RWPE2 (cell line): ENCODE measurements around the gene RIMS4.

Experiments used
- ATAC-seq: fragments of 200-7000 bp; cut with Tn5 transposase; 3 replicates; pipeline ENCODE4 v1.9.1; 2021; ENCODE audit warnings: low read depth
- DNase-seq: peaks from one replicate; pipeline ENCODE4 v3.0.0-alpha.2; 2020; ENCODE audit warnings: low spot score
- H3K27ac ChIP-seq: fragments of 450-650 bp; 2 replicates; pipeline ENCODE4 v1.5.1; 2017; ENCODE audit warnings: mild to moderate bottlenecking; ENCODE audit not compliant: poor library complexity, severe bottlenecking
- H3K27me3 ChIP-seq: fragments of 250-450 bp; sonication (Bioruptor Pico); 2 replicates; pipeline ENCODE4 v1.5.1; 2021; ENCODE audit warnings: mild to moderate bottlenecking, moderate library complexity; ENCODE audit not compliant: insufficient read depth, poor library complexity, severe bottlenecking
- H3K36me3 ChIP-seq: fragments of 250-450 bp; sonication (Bioruptor Pico); 2 replicates; pipeline ENCODE4 v1.5.1; 2020; ENCODE audit warnings: low read depth, mild to moderate bottlenecking, moderate library complexity
- H3K4me1 ChIP-seq: fragments of 250-450 bp; sonication (Bioruptor Pico); 2 replicates; pipeline ENCODE4 v1.5.1; 2021; ENCODE audit warnings: mild to moderate bottlenecking, moderate library complexity; ENCODE audit not compliant: insufficient read depth, poor library complexity, severe bottlenecking
- H3K4me3 ChIP-seq: fragments of 250-450 bp; sonication (Bioruptor Pico); 2 replicates; pipeline ENCODE4 v1.5.1; 2021; ENCODE audit warnings: mild to moderate bottlenecking, moderate library complexity; ENCODE audit not compliant: severe bottlenecking
- H3K9me3 ChIP-seq: fragments of 250-450 bp; sonication (Bioruptor Pico); 2 replicates; pipeline ENCODE4 v1.5.1; 2021; ENCODE audit warnings: mild to moderate bottlenecking, moderate library complexity; ENCODE audit not compliant: severe bottlenecking
- CTCF ChIP-seq: fragments of 450-650 bp; IDR thresholded peaks from one replicate; pipeline ENCODE4 v1.5.1; 2017; ENCODE audit warnings: mild to moderate bottlenecking, moderate library complexity; ENCODE audit not compliant: poor library complexity, severe bottlenecking

Gene RIMS4

DNA sequence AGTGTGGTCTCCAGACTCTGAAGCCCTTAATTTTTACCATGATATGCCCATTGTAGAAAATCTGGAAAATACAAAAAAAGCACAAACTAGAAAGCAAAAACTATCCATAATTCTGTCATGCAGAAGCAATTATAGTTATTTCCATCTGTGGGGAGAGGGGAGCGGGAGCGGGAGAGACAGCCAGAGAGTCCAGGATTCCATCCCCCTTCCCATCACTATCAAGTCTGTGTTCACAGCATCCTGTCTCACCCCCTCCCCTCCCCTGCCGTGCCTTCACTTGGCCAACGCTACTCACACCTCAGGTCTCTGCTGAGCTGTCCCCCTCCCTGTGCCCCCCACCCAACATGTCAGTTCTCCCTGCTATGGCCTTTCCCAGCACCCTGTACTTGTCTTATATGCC lies 14.5 kb downstream of the RIMS4 start:
- no peak overlapping the region for H3K4me3 ChIP-seq
- no peak for TF ChIP-seq CTCF
- no peak overlapping the region for H3K27ac ChIP-seq
- no peaks in the 10 kb centered on the region for H3K36me3 ChIP-seq
- DNase-seq = no peak
- no peak for ATAC-seq
- no peaks in the 10 kb centered on the region for H3K4me1 ChIP-seq
- H3K9me3 ChIP-seq = no peaks in the 10 kb centered on the region
- H3K27me3 ChIP-seq = no peaks in the 10 kb centered on the region

DNA sequence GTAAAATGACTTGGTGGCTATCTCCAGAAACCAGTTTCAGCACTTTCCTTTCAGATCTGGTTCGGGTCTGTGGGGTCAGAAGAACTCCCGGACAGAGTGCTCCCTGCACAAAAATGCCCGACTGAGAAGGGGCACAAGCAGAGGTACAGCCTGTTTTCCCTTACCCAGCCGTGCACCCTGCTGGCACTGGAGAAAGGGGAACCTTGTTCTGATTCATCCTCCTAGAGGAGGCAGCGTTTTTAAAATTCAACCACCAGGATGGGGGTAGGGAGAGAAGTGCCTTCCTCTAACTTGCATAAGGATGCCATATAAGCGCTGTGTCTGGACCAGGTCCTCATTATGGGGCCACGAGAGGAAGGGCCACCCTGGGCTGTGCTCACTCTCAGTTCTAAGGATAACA lies 17.6 kb downstream of the RIMS4 start:
- DNase-seq = no peak
- Histone ChIP-seq H3K9me3 (no peaks in the 10 kb centered on the region), H3K36me3 (no peaks in the 10 kb centered on the region), H3K4me3 (no peak overlapping the region), H3K27ac (no peak overlapping the region), H3K27me3 (no peaks in the 10 kb centered on the region), H3K4me1 (no peaks in the 10 kb centered on the region)
- no peak for ATAC-seq
- TF ChIP-seq CTCF = no peak

DNA sequence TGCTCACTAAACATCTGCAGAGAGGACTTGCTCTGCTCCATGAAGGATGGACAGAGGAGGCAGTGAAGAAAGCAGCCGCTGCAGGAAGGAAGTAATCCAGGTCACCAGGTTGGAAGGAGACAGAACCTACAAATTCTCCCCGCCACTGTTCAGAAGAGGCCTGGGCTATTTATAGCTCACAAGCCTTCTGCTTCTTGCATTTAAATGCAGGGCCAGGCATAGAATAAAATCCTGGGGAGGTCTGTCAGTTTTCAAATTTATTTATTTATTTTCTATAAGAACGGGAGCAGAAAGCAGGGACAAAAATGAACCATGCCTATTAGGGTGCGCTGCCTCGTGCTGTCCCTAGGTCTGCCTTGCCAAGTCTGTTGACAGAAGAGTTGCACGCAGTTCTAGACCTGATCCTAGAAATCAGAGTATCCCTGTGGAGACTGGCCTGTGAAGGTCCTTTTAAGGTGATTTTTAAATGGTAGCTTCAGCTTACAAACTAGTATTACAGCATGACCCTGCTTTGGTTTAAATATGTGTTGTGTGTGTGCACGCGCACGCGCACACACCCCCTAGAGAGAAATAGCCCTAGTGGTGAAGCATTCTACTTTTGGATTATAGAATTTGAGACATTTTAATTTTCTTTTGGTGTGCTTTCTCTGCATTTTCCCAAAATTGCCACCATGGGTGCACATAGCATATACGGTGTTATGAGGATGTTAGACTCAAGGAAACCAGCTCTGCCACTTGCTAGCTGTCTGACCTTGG lies 19.5 kb downstream of the RIMS4 start:
- H3K9me3 ChIP-seq = no peaks in the 10 kb centered on the region
- H3K27ac ChIP-seq = no peak overlapping the region
- DNase-seq = no peak
- no peak for ATAC-seq
- no peaks in the 10 kb centered on the region for H3K4me1 ChIP-seq
- H3K4me3 ChIP-seq = no peak overlapping the region
- no peaks in the 10 kb centered on the region for H3K27me3 ChIP-seq
- no peak for TF ChIP-seq CTCF
- H3K36me3 ChIP-seq = no peaks in the 10 kb centered on the region

GRCh38 chr20:44788706-44789456 lies 21.5 kb downstream of the RIMS4 start:
- no peak for TF ChIP-seq CTCF
- Histone ChIP-seq H3K36me3 (no peaks in the 10 kb centered on the region), H3K9me3 (no peaks in the 10 kb centered on the region), H3K4me3 (no peak overlapping the region), H3K27me3 (no peaks in the 10 kb centered on the region), H3K4me1 (no peaks in the 10 kb centered on the region), H3K27ac (no peak overlapping the region)
- DNase-seq = no peak
- ATAC-seq = no peak

DNA sequence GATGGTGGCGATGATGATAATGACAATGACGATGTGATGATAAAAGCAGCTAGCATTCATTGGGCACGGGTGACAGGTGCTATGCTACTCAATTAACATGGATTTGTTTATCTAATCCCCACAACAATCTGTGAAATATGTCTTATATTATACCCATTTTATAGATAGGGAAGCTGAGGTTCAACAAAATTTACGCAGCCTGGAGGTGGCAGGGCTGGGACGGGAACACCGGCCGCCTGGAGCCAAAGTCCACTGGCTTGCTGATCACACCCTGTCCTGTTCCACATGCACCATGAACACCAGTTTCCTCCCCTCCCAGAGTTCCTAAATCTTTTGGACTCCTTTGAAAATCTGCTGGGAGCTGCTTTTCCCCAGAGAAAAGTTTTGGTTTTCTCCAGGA lies 23.0 kb downstream of the RIMS4 start:
- no peak for TF ChIP-seq CTCF
- H3K4me3 ChIP-seq = no peak overlapping the region
- no peaks in the 10 kb centered on the region for H3K9me3 ChIP-seq
- H3K27ac ChIP-seq = no peak overlapping the region
- no peaks in the 10 kb centered on the region for H3K27me3 ChIP-seq
- no peaks in the 10 kb centered on the region for H3K36me3 ChIP-seq
- H3K4me1 ChIP-seq = no peaks in the 10 kb centered on the region
- ATAC-seq (no peak), DNase-seq (no peak)
